Mucosa of descending colon (tissue), 3 donors: Measurements from ENCODE around the gene C2orf81. TPM values are rescaled to one million over a fixed set of nuclear protein-coding genes. Genes with fewer than 3 reads are reported as not detected.
A peak's percentile ranks its signal among the peaks of the same experiment; 100 is the strongest.

Experiments used
- ATAC-seq: fragments of 200-7000 bp; cut with Tn5 transposase; one replicate; pipeline ENCODE4 v1.9.1; 2020; ENCODE audit warnings: mild to moderate bottlenecking, moderate library complexity
- DNase-seq, 3 donors: peaks; one replicate each; pipeline ENCODE4 v3.0.0-alpha.2; 2020
- H3K36me3 ChIP-seq: fragments of 200-600 bp; one replicate; pipeline ENCODE4 v1.8.0; 2021; ENCODE audit warnings: low read depth, mild to moderate bottlenecking
- H3K4me1 ChIP-seq: fragments of 200-600 bp; one replicate; pipeline ENCODE4 v1.8.0; 2021; ENCODE audit warnings: low read depth, mild to moderate bottlenecking
- H3K4me3 ChIP-seq: fragments of 200-600 bp; one replicate; pipeline ENCODE4 v1.8.0; 2021; ENCODE audit warnings: mild to moderate bottlenecking
- H3K9me3 ChIP-seq: fragments of 200-600 bp; one replicate; pipeline ENCODE4 v1.8.0; 2021; ENCODE audit warnings: mild to moderate bottlenecking
- CTCF ChIP-seq: fragments of 200-600 bp; IDR thresholded peaks from one replicate; pipeline ENCODE4 v1.8.0; 2022; ENCODE audit warnings: antibody characterized with exemption, mild to moderate bottlenecking
- intact Hi-C, 2 donors: fragments of 100-400 bp; cut with DNase I in 1 of 2; cut with micrococcal nuclease in 1 of 2; formaldehyde crosslinking; loops; one replicate each; pipeline versions ENCODE4 v1.11.0 to v1.11.1; 2022; cut with DNase I, micrococcal nuclease
- total RNA-seq, 3 donors: library from RNA; stranded (reverse); fragmentation: NEBNext Ultra II Directional in 2 of 3; extraction: Animal tissue kit (Norgen Biotek cat#: 25700) in 2 of 3; gene quantifications; one replicate each; pipeline versions ENCODE4 v1.2.1 to v1.2.4, GENCODE V29; 2021 to 2023
- donor health status: DM: no; HTN: no; CAD: no; lungs with moderate emphysema.
- donor health status: DM: no; HTN: no; CAD: no.
- donor health status: DM: no; HTN: yes; CAD: no.

Gene C2orf81
- total RNA-seq, 3 donors from 2014 or later, result 0.53 to 2.3 (median 1.9) TPM

- ATAC-seq (peak; percentile 99), DNase-seq (peak; percentile 91 to 97 (median 95))
- intact Hi-C loops, result loop anchor here in 1 of 2 donors (10.0 kb wide), 1 partner anchor 57 kb away; no protein-coding TSS in a partner anchor
- Histone ChIP-seq H3K9me3 (no peaks in the 10 kb centered on the region), H3K4me1 (peaks cover 10% of the 10 kb centered on the region), H3K4me3 (peak overlapping the region; percentile 93), H3K36me3 (no peaks in the 10 kb centered on the region)
- TF ChIP-seq CTCF, result peak; percentile 97
Observed at GRCh38 chr2:74391580-74392448, 29.6 kb downstream of the C2orf81 start.

- Histone ChIP-seq H3K4me3 (peak overlapping the region; percentile 93), H3K36me3 (no peaks in the 10 kb centered on the region), H3K9me3 (no peaks in the 10 kb centered on the region), H3K4me1 (peaks cover 10% of the 10 kb centered on the region)
- intact Hi-C loops, result loop anchor here in 1 of 2 donors (10.0 kb wide), 1 partner anchor 56 kb away; no protein-coding TSS in a partner anchor
- ATAC-seq (peak; percentile 38), DNase-seq (no peak)
- no peak for TF ChIP-seq CTCF
Observed at GRCh38 chr2:74391209-74391579, 30.2 kb downstream of the C2orf81 start.

- intact Hi-C loops, result loop anchor here in 1 of 2 donors (10.0 kb wide), 1 partner anchor 56 kb away; no protein-coding TSS in a partner anchor
Observed at GRCh38 chr2:74390606-74391005, 30.8 kb downstream of the C2orf81 start.

GRCh38 chr2:74387346-74387745 lies 34.1 kb downstream of the C2orf81 start:
- intact Hi-C loops, result no loop called here
- H3K4me1 ChIP-seq, result peaks cover 14% of the 10 kb centered on the region

More at GRCh38 chr2:74390606-74391005, 30.8 kb downstream of the C2orf81 start:
- Histone ChIP-seq H3K9me3 (no peaks in the 10 kb centered on the region), H3K4me1 (peaks cover 10% of the 10 kb centered on the region), H3K36me3 (no peaks in the 10 kb centered on the region), H3K4me3 (no peak overlapping the region)
- TF ChIP-seq CTCF, result no peak
- DNase-seq, result no peak
- ATAC-seq, result no peak

GRCh38 chr2:74385396-74385795 lies 36.0 kb downstream of the C2orf81 start:
- Histone ChIP-seq H3K4me3 (no peak overlapping the region), H3K36me3 (no peaks in the 10 kb centered on the region), H3K4me1 (peaks cover 13% of the 10 kb centered on the region), H3K9me3 (no peaks in the 10 kb centered on the region)
- no peak for ATAC-seq
- no peak for TF ChIP-seq CTCF
- DNase-seq, result no peak
- intact Hi-C loops, result no loop called here

More at GRCh38 chr2:74387346-74387745, 34.1 kb downstream of the C2orf81 start:
- Histone ChIP-seq H3K4me3 (no peak overlapping the region), H3K9me3 (no peaks in the 10 kb centered on the region), H3K36me3 (no peaks in the 10 kb centered on the region)
- DNase-seq (no peak), ATAC-seq (no peak)
- no peak for TF ChIP-seq CTCF
